ENCODE data around the gene PABPC1L.

The PABPC1L gene

DNA sequence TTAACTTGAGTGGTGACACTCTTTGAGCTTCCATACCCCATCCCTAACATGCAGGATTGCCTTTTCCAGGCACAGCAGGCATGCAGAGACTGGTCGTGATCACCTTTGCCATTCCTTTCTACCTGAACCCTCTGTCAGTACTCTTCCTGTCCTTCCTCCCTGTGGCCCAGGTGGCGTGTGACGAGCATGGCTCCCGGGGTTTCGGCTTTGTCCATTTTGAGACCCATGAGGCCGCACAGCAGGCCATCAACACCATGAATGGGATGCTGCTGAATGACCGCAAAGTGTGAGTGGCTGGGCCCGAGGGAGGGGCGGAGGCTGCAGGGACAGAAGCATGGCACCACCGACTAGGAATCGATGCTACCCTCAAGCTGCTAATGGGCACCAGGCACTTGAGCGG lies 6.7 kb downstream of the PABPC1L start:
- Histone ChIP-seq H3K27me3 (replicated peaks; ENCODE audit: control insufficient read depth, insufficient read depth, low read length, poor library complexity, severe bottlenecking) (no peaks in the 10 kb centered on the region), H3K36me3 (ENCODE audit: control insufficient read depth, insufficient read depth, low read length) (no peaks in the 10 kb centered on the region), H3K4me1 (ENCODE audit: control insufficient read depth, insufficient read depth, low read length, poor library complexity, severe bottlenecking) (no peaks in the 10 kb centered on the region), H3K27ac (ENCODE audit: insufficient read depth, low read length, poor library complexity, severe bottlenecking) (no peak overlapping the region), H3K9me3 (ENCODE audit: control insufficient read depth, low read length) (no peaks in the 10 kb centered on the region), H3K4me3 (ENCODE audit: insufficient read depth, low read depth, low read length, poor library complexity, severe bottlenecking) (no peak overlapping the region)
- no peak for DNase-seq

DNA sequence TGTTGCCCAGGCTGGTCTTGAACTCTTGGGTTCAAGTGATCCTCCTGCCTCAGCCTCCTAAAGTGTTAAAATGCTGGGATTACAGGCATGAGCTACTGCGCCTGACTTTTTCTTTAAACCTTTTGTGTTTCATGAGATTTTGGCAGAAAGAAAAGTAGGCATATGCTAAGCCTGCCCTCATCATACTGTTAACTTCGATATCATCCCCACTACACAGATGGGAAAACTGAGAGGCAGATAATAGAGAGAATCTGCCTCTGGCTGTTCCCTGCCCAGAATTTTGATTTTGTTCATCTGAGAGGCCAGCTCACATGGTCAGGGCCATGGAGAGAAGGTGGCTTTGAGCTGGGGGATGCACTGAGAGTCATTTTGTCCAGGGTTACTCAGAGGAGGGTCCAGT lies 7.5 kb downstream of the PABPC1L start:
- Histone ChIP-seq H3K27ac (ENCODE audit: insufficient read depth, low read length, poor library complexity, severe bottlenecking) (no peak overlapping the region), H3K9me3 (ENCODE audit: control insufficient read depth, low read length) (no peaks in the 10 kb centered on the region), H3K4me1 (ENCODE audit: control insufficient read depth, insufficient read depth, low read length, poor library complexity, severe bottlenecking) (no peaks in the 10 kb centered on the region), H3K36me3 (ENCODE audit: control insufficient read depth, insufficient read depth, low read length) (no peaks in the 10 kb centered on the region), H3K27me3 (replicated peaks; ENCODE audit: control insufficient read depth, insufficient read depth, low read length, poor library complexity, severe bottlenecking) (no peaks in the 10 kb centered on the region), H3K4me3 (ENCODE audit: insufficient read depth, low read depth, low read length, poor library complexity, severe bottlenecking) (no peak overlapping the region)
- no peak for DNase-seq

DNA sequence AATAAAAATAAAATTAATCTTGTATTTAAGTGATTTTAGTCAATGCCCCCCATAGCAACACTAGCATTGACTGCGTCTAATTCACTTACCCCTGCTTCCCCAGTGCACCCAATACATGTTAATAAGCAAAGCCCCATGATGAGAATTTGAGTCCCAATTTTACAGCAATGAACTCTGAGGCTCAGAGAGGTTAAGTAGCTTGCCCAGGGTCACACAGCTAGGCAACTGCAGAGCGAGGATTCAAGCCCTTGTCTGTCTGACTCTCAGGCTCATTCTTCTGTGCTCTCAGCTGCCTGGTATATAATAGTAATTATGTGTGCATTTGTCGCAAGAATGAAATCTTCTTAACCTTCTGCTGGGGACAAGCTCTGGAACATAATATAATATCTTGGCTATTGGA lies 8.5 kb downstream of the PABPC1L start:
- no peaks in the 10 kb centered on the region for H3K36me3 ChIP-seq (ENCODE audit: control insufficient read depth, insufficient read depth, low read length)
- DNase-seq = no peak
- no peak overlapping the region for H3K4me3 ChIP-seq (ENCODE audit: insufficient read depth, low read depth, low read length, poor library complexity, severe bottlenecking)
- no peaks in the 10 kb centered on the region for H3K9me3 ChIP-seq (ENCODE audit: control insufficient read depth, low read length)
- no peaks in the 10 kb centered on the region for H3K4me1 ChIP-seq (ENCODE audit: control insufficient read depth, insufficient read depth, low read length, poor library complexity, severe bottlenecking)
- H3K27me3 ChIP-seq (replicated peaks; ENCODE audit: control insufficient read depth, insufficient read depth, low read length, poor library complexity, severe bottlenecking) = no peaks in the 10 kb centered on the region
- H3K27ac ChIP-seq (ENCODE audit: insufficient read depth, low read length, poor library complexity, severe bottlenecking) = no peak overlapping the region

GRCh38 chr20:44918761-44919160 lies 8.9 kb downstream of the PABPC1L start:
- Histone ChIP-seq H3K9me3 (ENCODE audit: control insufficient read depth, low read length) (no peaks in the 10 kb centered on the region), H3K27me3 (replicated peaks; ENCODE audit: control insufficient read depth, insufficient read depth, low read length, poor library complexity, severe bottlenecking) (no peaks in the 10 kb centered on the region), H3K4me3 (ENCODE audit: insufficient read depth, low read depth, low read length, poor library complexity, severe bottlenecking) (no peak overlapping the region), H3K4me1 (ENCODE audit: control insufficient read depth, insufficient read depth, low read length, poor library complexity, severe bottlenecking) (no peaks in the 10 kb centered on the region), H3K36me3 (ENCODE audit: control insufficient read depth, insufficient read depth, low read length) (no peaks in the 10 kb centered on the region), H3K27ac (ENCODE audit: insufficient read depth, low read length, poor library complexity, severe bottlenecking) (no peak overlapping the region)
- DNase-seq = no peak

- Histone ChIP-seq H3K27me3 (replicated peaks; ENCODE audit: control insufficient read depth, insufficient read depth, low read length, poor library complexity, severe bottlenecking) (no peaks in the 10 kb centered on the region), H3K4me3 (ENCODE audit: insufficient read depth, low read depth, low read length, poor library complexity, severe bottlenecking) (no peak overlapping the region), H3K27ac (ENCODE audit: insufficient read depth, low read length, poor library complexity, severe bottlenecking) (no peak overlapping the region), H3K4me1 (ENCODE audit: control insufficient read depth, insufficient read depth, low read length, poor library complexity, severe bottlenecking) (no peaks in the 10 kb centered on the region), H3K36me3 (ENCODE audit: control insufficient read depth, insufficient read depth, low read length) (no peaks in the 10 kb centered on the region), H3K9me3 (ENCODE audit: control insufficient read depth, low read length) (no peaks in the 10 kb centered on the region)
- no peak for DNase-seq
These were observed 11.6 kb downstream of the PABPC1L start for GRCh38 chr20:44921447-44921846.

DNA sequence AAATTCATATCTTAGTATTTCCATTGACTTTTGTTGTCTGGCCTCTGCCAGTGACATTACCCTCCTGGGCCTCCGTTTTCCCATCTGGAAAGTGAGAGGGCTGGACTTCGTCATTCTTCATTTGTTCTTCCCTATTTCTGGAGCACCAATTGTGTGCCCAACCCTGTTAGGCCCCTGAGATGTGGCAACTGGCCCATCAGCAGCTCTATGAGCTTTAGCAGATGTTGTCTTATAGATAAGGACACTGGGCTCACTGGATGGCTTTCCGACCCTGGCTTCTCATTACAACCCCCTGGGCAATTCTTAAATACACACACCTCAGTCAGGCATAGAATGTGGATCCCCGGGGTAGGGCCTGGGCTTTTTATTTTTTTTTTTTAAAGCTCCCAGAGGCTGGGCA lies 14.7 kb downstream of the PABPC1L start:
- Histone ChIP-seq H3K9me3 (ENCODE audit: control insufficient read depth, low read length) (no peaks in the 10 kb centered on the region), H3K36me3 (ENCODE audit: control insufficient read depth, insufficient read depth, low read length) (no peaks in the 10 kb centered on the region), H3K27ac (ENCODE audit: insufficient read depth, low read length, poor library complexity, severe bottlenecking) (no peak overlapping the region), H3K4me1 (ENCODE audit: control insufficient read depth, insufficient read depth, low read length, poor library complexity, severe bottlenecking) (no peaks in the 10 kb centered on the region), H3K27me3 (replicated peaks; ENCODE audit: control insufficient read depth, insufficient read depth, low read length, poor library complexity, severe bottlenecking) (no peaks in the 10 kb centered on the region), H3K4me3 (ENCODE audit: insufficient read depth, low read depth, low read length, poor library complexity, severe bottlenecking) (no peak overlapping the region)
- no peak for DNase-seq

GRCh38 chr20:44928595-44928994 lies 18.7 kb downstream of the PABPC1L start:
- Histone ChIP-seq H3K36me3 (ENCODE audit: control insufficient read depth, insufficient read depth, low read length) (peaks cover 9% of the 10 kb centered on the region), H3K4me3 (ENCODE audit: insufficient read depth, low read depth, low read length, poor library complexity, severe bottlenecking) (no peak overlapping the region), H3K27me3 (replicated peaks; ENCODE audit: control insufficient read depth, insufficient read depth, low read length, poor library complexity, severe bottlenecking) (no peaks in the 10 kb centered on the region), H3K4me1 (ENCODE audit: control insufficient read depth, insufficient read depth, low read length, poor library complexity, severe bottlenecking) (no peaks in the 10 kb centered on the region), H3K9me3 (ENCODE audit: control insufficient read depth, low read length) (no peaks in the 10 kb centered on the region), H3K27ac (ENCODE audit: insufficient read depth, low read length, poor library complexity, severe bottlenecking) (no peak overlapping the region)
- DNase-seq = no peak

GRCh38 chr20:44930517-44931168 lies 20.8 kb downstream of the PABPC1L start:
- Histone ChIP-seq H3K27me3 (replicated peaks; ENCODE audit: control insufficient read depth, insufficient read depth, low read length, poor library complexity, severe bottlenecking) (no peaks in the 10 kb centered on the region), H3K27ac (ENCODE audit: insufficient read depth, low read length, poor library complexity, severe bottlenecking) (no peak overlapping the region), H3K9me3 (ENCODE audit: control insufficient read depth, low read length) (no peaks in the 10 kb centered on the region), H3K36me3 (ENCODE audit: control insufficient read depth, insufficient read depth, low read length) (peaks cover 9% of the 10 kb centered on the region), H3K4me1 (ENCODE audit: control insufficient read depth, insufficient read depth, low read length, poor library complexity, severe bottlenecking) (no peaks in the 10 kb centered on the region), H3K4me3 (ENCODE audit: insufficient read depth, low read depth, low read length, poor library complexity, severe bottlenecking) (no peak overlapping the region)
- DNase-seq = no peak

DNA sequence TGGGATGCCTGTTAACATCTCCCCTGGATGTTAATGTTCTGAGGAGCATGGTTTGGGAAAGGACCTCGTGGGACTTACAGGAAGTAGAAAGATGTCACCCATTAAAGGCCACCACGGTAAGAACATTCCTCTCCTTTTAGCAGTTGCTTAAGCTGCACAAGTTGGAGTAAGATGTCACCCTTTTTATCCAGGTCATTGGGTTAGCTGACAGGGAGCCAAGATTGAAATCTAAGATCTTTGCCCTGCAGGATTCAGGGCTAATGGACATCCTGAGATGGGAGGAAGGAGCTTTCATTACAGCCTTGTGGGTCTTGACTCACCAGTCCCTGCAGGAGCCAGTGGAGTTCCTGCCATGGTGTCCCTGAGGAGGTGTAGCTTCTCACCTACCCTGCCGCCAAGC lies 22.1 kb downstream of the PABPC1L start:
- H3K4me1 ChIP-seq (ENCODE audit: control insufficient read depth, insufficient read depth, low read length, poor library complexity, severe bottlenecking) = no peaks in the 10 kb centered on the region
- H3K27ac ChIP-seq (ENCODE audit: insufficient read depth, low read length, poor library complexity, severe bottlenecking) = no peak overlapping the region
- no peak overlapping the region for H3K4me3 ChIP-seq (ENCODE audit: insufficient read depth, low read depth, low read length, poor library complexity, severe bottlenecking)
- peaks cover 9% of the 10 kb centered on the region for H3K36me3 ChIP-seq (ENCODE audit: control insufficient read depth, insufficient read depth, low read length)
- H3K27me3 ChIP-seq (replicated peaks; ENCODE audit: control insufficient read depth, insufficient read depth, low read length, poor library complexity, severe bottlenecking) = no peaks in the 10 kb centered on the region
- DNase-seq = no peak
- no peaks in the 10 kb centered on the region for H3K9me3 ChIP-seq (ENCODE audit: control insufficient read depth, low read length)

DNA sequence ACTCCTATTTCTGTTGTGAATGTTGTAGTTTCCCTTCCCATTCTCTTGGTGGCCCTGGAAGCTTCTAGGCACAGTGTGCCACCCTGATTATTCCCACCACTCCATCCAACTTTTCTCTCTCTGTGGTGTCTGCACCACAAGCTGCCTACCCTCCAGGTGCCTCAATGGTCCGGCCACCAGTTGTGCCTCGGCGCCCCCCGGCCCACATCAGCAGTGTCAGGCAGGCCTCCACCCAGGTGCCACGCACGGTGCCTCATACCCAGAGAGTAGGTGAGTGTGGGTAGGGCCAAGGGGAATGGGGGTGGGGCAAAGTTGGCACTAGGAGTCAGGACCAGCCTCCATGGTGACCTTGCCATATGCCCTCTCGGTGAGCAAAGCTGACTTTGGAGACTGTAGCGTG lies 23.1 kb downstream of the PABPC1L start:
- no peak overlapping the region for H3K4me3 ChIP-seq (ENCODE audit: insufficient read depth, low read depth, low read length, poor library complexity, severe bottlenecking)
- peaks cover 9% of the 10 kb centered on the region for H3K36me3 ChIP-seq (ENCODE audit: control insufficient read depth, insufficient read depth, low read length)
- DNase-seq = no peak
- H3K27ac ChIP-seq (ENCODE audit: insufficient read depth, low read length, poor library complexity, severe bottlenecking) = no peak overlapping the region
- no peaks in the 10 kb centered on the region for H3K9me3 ChIP-seq (ENCODE audit: control insufficient read depth, low read length)
- H3K4me1 ChIP-seq (ENCODE audit: control insufficient read depth, insufficient read depth, low read length, poor library complexity, severe bottlenecking) = no peaks in the 10 kb centered on the region
- no peaks in the 10 kb centered on the region for H3K27me3 ChIP-seq (replicated peaks; ENCODE audit: control insufficient read depth, insufficient read depth, low read length, poor library complexity, severe bottlenecking)

Measured in effector memory CD4-positive, alpha-beta T cell (primary cell).